ENCODE results near the gene KLHL40.

GRCh38 chr3:42658771-42659390 is 26.5 kb upstream of the KLHL40 start:
- TF ChIP-seq EZH2 (IDR thresholded peaks at IDR 0.05; ENCODE audit: low read length) (no peak), CTCF (optimal IDR thresholded peaks at IDR 0.05 in 1 of 3, IDR thresholded peaks at IDR 0.05 in 1 of 3, conservative IDR thresholded peaks at IDR 0.05 in 1 of 3; ENCODE audit: extremely low read depth in 1 of 3, insufficient read depth in 2 of 3, low read length in 3 of 3) (no peak)
